ENCODE results near the gene CENPX.
A peak's percentile ranks its signal among the peaks of the same experiment; 100 is the strongest.

Gene CENPX

GRCh38 chr17:82023447-82024241 is 966 bp upstream of the CENPX start:
- DNase-seq (ENCODE audit: low read depth in 1 of 2, low spot score in 1 of 2): no peak

DNA sequence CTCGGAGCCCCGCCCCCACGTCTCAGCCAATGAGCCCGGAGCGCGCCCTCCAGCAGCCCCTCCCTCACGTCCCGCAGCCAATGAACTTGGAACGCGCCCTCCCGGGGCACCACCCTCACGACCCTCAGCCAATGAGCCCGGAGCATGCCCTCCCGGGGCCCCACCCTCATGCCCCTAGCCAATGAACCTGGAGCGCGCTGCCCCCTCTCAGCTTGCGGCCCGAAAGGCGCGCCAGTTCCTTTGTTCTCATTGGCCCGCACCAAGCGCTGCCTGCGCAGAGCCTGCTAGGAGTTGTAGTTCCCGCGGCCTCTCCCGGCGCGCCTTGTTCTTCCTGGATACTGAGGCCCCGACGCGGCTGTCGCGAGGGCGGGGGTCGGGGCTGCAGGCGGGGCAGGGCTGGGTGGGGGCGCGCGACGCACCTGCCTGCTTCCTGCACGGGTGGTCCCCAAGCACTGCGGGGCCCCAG is 336 bp upstream of the CENPX start, which contains the start of gene LRRC45:
LRRC45 (plus strand) TSS at position 325 of the 466 bp plus-strand sequence. CDS start 339 bp downstream, outside the sequence.
- peak; percentile 99 for DNase-seq (ENCODE audit: low read depth in 1 of 2, low spot score in 1 of 2)

- no peak for DNase-seq (ENCODE audit: low read depth in 1 of 2, low spot score in 1 of 2)
Measured at GRCh38 chr17:82021900-82022309, 773 bp downstream of the CENPX start.

GRCh38 chr17:82021107-82021899 is 1.4 kb downstream of the CENPX start:
- no peak for DNase-seq (ENCODE audit: low read depth in 1 of 2, low spot score in 1 of 2)

DNA sequence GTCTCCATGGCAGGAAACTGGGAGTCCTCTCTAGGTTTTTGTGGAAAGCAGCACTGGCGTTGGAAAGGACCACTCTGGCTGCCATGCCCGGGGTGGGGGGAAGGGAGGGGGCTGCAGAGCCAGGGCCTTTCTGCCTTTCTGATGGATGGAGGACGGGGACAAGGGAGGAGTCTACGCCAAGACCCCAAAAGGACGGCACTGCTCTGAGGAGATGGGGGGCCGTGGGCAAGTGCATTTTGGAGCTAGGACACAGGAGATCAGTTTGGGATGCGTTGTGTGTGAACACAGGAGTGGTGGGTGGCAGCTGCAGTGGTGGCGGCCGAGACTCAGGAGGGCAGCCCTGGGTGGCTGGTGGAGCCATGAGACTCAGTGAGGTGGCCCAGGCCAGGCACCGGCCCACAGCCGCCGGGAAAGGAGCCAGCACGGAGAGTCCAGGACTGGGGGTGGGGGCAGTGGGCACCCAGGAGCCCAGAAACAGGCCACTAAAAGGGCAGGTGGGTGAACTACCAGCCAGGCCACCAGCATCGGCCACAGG is 2.0 kb downstream of the CENPX start:
- DNase-seq (ENCODE audit: low read depth in 1 of 2, low spot score in 1 of 2): no peak

DNA sequence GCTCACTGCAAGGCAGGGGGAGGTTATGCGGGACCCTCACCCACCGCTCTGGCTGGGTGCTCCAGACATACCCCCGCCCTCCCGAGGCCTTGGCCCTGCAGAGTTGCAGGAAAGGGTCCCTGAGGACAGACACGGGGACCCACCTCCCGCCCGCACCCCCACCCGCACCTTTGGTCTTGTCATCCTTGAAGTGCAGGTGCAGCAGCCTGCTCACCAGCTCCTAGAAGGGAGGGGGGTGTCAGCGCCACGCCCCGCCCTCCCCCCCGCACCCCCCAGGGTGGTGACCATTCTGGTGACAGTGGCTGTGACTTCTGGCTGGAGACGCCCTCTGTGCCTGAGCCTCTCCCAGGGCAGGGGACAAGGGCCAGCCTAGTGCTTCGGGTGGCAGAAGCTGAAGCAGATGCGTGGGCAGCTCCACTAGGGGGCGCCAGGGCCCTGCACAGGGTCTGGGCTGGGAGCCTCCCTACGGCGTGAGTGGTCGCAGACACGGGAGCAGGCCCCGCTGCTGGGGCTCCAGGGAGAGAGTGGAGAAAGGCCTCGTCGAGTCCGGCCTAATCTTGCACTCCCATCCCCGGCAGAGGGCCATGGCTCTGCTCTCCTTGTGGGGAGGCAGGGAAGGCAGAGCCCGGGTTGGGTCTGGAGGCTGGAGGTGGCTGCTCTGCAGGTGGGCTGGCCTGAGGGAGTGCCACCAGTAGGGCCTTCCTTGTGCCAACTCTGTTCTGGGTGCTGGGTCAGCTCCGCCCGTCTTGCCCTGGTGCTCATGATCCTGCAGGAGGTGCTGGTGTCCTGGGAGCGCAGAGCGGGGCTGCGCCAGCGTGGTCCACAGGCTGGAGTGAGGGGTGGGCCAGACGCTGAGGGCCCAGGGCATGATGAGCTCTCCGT is 2.7 kb downstream of the CENPX start:
- peak in 1 of 2 donors; percentile 56 for DNase-seq (ENCODE audit: low read depth in 1 of 2, low spot score in 1 of 2)

DNA sequence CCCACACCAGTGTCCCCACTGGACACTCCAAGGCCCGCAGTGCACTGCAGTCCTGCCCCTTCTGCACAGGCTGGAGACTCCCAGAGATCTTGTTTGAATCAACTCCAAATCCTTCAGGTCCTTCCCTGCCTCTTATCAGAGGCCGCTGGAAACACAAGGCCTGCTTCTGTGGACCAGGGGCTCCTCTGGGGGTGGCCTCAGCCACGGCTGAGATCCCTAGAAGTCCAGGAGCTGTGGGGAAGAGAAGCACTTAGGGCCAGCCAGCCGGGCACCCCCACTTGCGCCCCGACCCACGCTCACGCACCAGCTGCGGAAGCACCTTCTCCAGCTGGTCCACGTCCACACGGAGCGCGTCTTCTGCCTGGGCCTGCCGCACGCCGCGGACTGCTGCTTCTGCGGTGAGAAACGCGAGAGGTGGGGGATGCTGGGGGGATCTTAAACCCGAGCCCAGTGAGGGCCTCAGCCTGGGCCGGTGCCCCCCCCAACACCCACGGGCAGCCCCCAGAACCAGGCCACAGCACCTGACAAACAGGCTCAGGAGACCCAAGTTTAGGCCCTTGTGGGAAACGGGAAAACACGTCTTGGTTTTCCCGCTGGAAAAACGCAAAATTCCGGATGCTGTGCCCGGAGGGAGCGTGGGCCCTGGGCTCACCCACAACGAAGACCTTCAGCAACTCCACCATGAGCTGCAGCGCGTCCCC is 3.5 kb downstream of the CENPX start:
- no peak for DNase-seq (ENCODE audit: low read depth in 1 of 2, low spot score in 1 of 2)

- DNase-seq (ENCODE audit: low read depth in 1 of 2, low spot score in 1 of 2): no peak
Measured at GRCh38 chr17:82018152-82018988, 4.3 kb downstream of the CENPX start.

DNA sequence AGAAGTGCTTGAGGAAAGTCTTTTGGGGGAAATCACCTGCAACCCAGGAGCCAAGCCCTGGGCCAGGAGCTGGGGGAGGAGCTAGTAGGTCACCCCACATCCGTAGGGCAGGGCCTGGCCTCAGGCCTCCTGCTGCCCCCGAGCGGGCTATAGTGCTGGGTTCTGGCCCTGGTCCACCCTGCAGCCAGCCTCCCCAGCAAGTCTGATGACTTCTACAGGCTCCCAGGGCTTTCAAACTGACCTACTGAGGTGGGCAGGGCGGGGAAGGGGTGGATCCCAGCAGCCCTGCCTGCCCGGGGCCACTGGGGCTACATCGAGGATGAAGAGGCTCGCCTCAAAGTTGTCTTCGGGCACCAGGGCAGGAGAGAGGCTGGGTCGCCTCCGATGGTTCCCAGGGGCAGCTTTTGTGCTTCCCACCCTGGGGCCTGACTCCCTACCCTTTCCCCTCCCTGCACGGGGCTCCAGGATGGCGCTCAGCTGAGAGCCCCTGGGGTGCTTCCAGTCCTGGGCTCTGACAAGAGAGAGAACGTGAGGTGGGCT is 5.0 kb downstream of the CENPX start:
- no peak for DNase-seq (ENCODE audit: low read depth in 1 of 2, low spot score in 1 of 2)

- no peak for DNase-seq (ENCODE audit: low read depth in 1 of 2, low spot score in 1 of 2)
Measured at GRCh38 chr17:82016875-82017459, 5.7 kb downstream of the CENPX start.

GRCh38 chr17:82016061-82016874 is 6.4 kb downstream of the CENPX start:
- no peak for DNase-seq (ENCODE audit: low read depth in 1 of 2, low spot score in 1 of 2)

- no peak for DNase-seq (ENCODE audit: low read depth in 1 of 2, low spot score in 1 of 2)
Measured at GRCh38 chr17:82015311-82015971, 7.2 kb downstream of the CENPX start.

- DNase-seq (ENCODE audit: low read depth in 1 of 2, low spot score in 1 of 2): no peak
Measured at GRCh38 chr17:82014971-82015310, 7.7 kb downstream of the CENPX start.

DNA sequence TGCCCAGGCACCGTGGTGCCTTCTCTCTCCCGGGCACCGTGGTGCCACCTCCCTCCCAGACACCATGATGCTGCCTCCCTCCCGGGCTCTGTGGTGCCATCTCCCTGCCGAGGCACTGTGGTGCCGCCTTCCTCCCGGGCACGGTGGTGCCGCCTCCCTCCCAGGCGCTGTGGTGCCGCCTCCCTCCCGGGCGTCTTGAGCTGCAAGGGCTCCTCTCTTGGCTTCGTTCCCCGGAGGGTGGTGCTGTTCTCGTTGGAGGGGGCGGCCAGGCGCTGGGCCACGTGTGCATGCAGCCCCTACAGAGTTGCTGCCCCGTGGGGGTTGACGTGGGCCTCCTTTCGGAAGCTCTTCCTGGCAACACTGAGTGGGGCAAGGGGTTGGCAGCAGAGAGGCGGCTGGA is 8.2 kb downstream of the CENPX start:
- DNase-seq (ENCODE audit: low read depth in 1 of 2, low spot score in 1 of 2): no peak

GRCh38 chr17:82013772-82014321 is 8.8 kb downstream of the CENPX start:
- no peak for DNase-seq (ENCODE audit: low read depth in 1 of 2, low spot score in 1 of 2)

DNA sequence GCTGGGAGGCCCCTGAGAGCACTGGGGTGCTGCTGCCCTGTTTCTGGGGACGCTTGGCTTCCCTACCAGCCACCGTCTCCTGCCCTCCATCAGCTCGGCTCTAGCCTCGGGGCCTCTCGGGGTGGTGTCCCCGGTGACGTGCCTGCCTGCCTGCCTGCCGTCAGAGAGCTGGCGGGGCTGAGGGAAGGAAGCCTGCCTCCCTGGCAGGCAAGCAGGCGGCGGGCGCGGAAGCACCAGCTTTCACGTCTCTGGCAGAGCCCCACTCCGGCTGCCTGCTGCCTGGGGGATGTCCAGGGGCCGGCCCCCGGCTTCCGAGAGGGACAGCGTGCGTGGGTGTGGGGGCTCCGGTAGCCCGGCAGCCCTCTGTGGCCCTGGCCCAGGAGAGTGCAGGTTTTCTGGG is 9.3 kb downstream of the CENPX start:
- no peak for DNase-seq (ENCODE audit: low read depth in 1 of 2, low spot score in 1 of 2)

- no peak for DNase-seq (ENCODE audit: low read depth in 1 of 2, low spot score in 1 of 2)
Measured at GRCh38 chr17:82012640-82013295, 9.9 kb downstream of the CENPX start.
